Endometrial microvascular endothelial cells (primary cell): ENCODE results near the gene SNX11. TPM values are rescaled to one million over a fixed set of nuclear protein-coding genes. Genes with fewer than 3 reads are reported as not detected.

ENCODE experiments used
- in situ Hi-C: cut with HindIII; loops from 2 replicates; pipeline ENCODE4 v1.10.0; 2017; ENCODE audit warnings: low sequenced_read_pairs, low pct_unique_long_range_greater_than_20kb; ENCODE audit errors: inconsistent ontology term
- total RNA-seq: library from RNA; depleted of rRNA; stranded (reverse); fragments of >200 nt; gene quantifications from one replicate; pipeline ENCODE4 v1.2.3, GENCODE V29; 2015; ENCODE audit errors: inconsistent ontology term

Gene SNX11
- total RNA-seq, 1 donor from 2014 or later = 27.2 TPM

DNA sequence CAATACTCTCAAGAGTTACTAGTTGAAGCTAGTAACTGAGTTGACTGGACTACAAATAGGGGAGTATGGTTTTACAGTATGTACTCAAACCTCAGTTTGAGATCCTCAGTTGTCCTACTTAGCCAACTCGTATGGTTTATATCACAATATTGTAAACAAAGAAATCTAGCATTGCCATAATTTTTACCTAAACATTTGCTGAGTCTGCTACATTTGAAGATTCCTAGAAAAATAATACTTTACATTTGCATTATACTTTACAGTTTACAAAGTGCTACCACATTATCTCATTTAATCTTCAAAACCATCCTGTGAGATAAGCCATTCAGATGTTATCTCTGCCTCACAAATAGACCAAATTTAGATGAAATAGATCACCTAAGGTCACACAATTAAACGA lies 22.6 kb upstream of the SNX11 start:
- in situ Hi-C loops = no loop called here

DNA sequence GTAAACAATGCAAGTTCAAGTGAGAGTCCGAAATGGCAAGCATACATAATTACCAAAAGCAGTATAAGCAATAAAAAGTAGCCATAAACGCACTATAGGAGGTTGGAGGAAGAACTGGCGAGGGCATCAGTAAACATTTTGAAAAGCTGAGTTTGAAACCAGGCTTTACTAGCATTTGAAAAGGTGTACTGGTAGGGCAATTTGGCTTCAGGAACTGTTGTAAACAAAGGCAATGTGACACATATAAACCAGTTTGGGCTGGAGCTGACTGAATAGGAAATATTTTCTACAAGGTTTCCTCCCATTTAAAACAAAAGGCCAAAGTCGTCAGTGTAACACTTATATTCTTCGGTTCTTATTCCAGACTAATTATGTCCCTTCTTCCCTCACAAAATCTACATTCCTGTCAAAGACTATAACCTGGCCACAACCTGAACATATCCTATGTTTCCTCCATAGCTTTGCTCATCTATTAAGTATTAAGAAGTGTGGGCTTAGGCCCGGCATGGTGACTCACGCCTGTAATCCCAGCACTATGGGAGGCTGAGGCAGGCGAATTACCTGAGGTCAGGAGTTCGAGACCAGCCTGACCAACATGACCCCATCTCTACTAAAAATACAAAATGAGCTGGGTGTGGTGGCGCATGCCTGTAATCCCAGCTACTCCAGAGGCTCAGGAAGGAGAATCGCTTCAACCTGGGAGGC lies 14.1 kb upstream of the SNX11 start:
- in situ Hi-C loops = no loop called here

DNA sequence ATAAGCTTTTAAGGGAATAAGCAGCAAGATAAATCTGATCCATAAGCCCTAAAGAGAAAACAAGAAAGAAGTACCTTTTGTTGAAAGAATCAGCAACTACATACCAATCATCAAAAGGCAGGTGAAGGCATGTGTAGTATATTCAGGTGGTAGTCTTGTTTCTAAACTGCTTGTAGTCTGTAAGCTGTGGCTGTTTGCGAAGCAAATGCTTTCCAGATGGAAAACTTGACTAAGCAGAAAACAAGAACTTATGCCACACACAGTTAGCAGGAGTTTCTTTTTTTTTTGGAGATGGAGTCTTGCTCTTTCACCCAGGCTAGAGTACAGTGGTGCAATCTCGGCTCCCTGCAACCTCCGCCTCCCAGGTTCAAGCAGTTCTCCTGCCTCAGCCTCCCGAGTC lies 12.0 kb upstream of the SNX11 start:
- in situ Hi-C loops = no loop called here

DNA sequence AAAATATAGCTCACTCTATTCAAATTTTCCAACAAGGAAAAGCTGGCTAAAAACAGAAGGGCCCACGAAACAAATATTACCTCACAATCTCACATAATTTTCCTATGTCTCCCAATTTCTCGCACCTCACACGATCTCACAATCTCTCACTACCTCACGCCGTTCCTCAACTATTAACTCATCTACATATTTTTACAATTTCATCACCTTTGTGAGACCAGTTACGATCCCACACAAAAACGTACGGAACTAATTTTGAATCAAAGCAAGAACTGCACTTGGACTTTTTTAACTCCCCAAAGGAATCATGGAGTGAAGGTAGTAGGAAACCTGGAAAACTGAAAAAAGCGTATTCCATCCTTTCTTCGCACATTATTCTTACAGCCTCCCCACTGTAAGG lies 7.4 kb upstream of the SNX11 start:
- in situ Hi-C loops = no loop called here

DNA sequence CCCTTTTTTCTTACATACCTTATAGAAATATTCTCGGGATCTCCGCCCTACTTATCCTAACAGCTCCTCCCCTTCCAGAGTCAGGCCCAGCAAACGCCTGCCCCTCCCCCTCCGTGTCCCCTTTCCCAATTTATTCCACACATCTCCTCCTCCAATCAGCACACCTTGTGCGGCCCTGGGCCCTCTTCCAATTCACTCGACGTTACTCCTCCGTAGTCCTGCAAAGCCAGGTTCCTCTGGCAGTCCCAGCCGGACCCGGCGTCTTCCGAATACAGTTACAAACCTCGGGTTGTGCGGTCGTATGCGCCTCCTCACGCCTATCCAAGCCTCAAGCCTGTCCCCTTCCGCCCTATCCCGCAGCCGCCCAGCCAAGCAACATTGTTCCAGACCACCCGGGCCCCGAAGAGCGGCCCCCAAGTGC lies 7.0 kb upstream of the SNX11 start:
- in situ Hi-C loops = no loop called here

DNA sequence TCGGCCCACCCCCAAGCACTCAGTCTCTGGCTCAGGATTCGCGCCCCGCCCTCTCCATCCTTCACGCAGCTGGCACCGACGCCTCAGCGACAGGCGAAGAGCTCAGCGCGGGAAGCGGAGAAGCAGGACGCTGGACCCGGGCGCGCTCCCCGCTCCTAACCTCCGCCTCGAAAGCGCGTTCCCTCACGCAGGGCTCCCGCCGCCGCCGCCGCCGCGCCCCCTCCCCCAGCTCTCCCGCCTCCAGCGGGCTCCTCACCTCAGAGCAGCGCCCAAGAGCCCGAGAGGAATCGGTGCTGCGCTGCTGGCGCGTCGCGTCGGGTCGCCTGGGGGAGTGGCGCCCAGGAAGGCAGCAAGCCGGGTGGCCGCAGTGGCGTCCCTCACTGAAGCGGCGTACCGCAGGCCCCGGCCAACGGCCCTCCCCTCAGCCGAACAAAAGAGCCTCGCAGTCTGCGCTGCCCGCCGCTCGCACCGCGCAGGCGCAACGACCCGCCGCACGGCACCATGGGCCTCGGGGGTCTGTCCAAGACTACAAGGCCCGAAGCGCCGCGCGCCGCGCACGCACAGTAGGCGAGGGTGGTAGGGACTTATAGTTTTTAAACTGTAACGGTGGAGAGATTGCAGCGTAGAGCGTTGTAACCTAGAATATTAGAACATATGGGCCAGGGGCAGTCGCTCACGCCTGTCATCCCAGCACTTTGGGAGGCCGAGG lies 6.4 kb upstream of the SNX11 start, which contains the start of gene CBX1:
Gene CBX1, minus strand, starts transcription at position 467 of the 709 bp plus-strand sequence. CDS start 24,474 bp downstream, outside the sequence.
- in situ Hi-C loops = no loop called here

DNA sequence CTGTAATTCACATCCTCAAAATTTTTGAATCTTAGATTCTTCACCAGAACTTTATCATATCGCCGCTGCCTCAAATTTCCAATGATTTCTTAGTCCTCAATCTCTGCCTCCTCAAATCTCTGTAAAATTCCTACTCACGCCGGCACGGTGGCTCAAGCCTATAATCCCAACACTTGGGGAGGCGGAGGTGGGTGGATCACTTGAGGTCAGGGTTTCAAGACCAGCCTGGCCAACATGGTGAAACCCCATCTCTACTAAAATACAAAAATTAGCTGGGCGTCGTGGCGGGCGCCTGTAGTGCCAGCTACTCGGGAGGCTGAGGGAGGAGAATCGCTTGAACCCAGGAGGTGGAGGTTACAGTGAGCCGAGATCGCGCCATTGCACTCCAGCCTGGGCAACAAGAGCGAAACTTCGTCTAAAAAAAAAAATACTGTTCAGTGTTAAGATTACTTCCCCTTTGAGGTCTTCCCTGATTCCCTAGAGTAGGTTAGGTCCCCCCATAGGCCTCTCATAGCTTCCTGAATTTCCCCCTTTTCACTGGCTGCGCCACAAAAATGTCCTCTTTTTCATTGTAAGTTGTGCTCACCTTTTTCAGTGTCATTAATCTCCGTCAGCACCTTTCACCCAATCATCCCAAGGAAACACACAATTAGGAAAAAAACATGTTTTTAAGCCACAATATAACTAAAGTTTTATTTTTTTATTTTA lies 5.4 kb upstream of the SNX11 start:
- in situ Hi-C loops = no loop called here

DNA sequence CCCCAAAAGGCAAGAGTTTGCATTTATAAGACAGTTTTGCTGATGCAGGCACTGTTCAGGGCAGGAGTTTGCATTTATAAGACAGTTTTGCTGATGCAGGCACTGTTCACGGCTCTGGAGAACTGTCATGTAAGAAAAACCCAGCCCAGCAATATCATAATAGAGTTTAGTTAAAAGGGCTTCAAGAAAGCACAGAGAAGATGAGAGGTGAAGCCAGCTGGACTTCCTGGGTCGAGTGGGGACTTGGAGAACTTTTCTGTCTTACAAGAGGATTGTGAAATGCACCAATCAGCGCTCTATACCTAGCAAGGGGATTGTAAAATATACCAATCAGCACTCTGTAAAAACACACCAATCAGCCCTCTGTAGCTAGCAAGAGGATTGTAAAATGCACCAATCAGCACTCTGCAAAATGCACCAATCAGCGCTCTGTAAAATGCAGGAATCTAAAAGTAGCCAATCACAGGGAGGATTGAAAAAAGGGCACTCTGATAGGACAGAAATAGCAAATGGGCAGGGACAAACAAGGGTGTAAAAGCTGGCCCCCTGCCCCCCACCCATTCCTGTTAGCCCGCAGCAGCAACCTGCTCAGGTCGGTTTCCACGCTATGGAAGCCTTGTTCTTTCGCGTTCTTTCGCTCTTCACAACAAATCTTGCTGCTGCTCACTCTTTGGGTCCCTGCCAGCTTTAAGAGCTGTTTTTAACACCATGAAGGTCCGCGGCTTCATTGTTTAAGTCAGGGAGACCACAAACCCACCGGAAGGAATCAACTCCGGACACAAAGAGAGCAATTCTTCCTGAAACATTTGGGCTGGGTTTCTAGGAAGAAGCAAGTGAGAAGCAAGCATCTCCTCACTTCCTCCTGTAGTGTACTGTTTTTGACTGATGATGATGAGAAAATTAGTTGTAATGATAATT lies 4.5 kb upstream of the SNX11 start:
- in situ Hi-C loops = no loop called here

DNA sequence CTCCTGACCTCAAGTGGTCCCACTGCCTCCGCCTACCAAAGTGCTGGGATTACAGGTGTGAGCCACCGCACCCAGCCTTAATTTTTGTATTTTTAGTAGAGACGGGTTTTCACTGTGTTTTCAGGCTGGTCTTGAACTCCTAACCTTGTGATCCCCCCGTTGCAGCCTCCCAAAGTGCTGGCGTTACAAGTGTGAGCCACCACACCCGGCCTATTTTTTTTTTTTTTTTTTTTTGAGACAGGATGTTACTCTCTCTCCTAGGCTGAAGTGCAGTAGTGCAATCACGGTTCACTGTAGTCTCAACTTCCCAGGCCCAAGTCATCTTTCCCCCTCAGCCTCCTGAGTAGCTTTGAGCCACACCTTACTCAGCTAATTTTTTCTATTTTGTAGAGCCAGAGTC lies 3.1 kb upstream of the SNX11 start:
- in situ Hi-C loops = no loop called here

DNA sequence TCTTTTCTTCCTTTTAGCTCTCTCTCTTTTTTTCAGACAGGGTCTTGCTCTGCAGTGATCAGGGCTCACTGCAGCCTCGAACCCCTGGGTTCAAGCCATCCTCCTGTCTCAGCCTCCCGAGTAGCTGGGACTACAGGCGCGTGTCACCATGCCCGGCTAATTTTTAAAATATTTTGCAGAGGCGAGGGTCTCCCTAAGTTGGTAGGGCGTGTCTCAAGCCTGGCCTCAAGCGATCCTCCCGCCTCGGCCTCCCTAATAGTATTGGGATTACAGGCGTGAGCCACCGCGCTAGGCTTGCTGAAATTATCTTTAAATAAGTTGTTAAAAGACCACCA lies 797 bp upstream of the SNX11 start:
- in situ Hi-C loops = no loop called here

DNA sequence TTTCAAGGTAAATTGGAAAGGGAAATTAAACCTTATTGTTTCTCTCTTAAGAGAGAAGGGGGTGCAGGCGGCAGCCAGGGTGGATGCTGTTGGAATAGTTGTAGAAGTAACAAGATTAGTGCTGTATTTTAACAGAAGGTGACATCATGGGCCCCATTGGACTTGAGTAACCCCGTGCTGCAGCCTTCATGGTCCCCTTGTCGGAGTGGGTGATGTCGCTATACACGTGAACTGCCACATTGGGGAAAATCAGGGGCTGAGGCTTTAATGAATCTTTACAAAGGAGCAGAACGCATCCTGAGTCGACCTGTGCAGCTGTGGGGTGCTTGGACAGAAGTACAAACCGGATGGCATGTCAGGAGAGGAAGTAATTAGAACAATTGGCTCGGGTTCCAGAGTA lies 3.2 kb downstream of the SNX11 start:
- in situ Hi-C loops = no loop called here

DNA sequence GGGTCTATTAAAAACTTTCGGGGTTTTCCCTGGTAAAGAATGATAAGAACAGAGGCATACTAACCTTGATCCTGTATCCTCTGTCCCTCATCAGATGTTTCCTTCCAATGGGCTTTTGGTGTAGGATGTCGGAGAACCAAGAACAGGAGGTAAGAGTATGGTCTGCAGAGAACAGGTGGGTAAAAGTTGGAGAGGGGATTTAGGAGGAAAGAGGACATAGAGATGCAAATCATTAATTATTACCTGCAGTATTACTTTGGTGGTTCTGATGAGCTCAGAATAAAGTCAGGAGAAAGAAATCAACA lies 4.3 kb downstream of the SNX11 start:
- in situ Hi-C loops = no loop called here

DNA sequence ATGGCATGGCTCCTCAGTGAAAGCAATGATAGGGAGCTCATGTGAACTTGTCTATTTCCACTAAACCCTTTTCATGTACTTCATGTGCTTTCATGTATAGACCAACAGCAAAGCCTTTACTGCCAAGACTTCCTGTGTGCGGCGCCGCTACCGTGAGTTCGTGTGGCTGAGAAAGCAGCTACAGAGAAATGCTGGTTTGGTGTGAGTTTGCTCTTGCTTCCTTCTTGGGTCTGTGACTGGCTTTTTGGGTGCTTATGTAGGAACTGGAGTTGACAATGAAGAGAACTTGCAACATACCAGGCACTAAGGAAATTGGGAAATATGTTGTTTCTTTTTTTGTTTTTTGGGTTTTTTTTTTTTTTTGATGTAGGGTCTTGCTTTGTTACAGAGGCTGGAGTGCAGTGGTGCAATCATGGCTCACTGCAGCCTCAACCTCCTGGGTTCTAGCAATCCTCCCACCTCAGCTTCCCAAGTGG lies 5.7 kb downstream of the SNX11 start:
- in situ Hi-C loops = no loop called here

DNA sequence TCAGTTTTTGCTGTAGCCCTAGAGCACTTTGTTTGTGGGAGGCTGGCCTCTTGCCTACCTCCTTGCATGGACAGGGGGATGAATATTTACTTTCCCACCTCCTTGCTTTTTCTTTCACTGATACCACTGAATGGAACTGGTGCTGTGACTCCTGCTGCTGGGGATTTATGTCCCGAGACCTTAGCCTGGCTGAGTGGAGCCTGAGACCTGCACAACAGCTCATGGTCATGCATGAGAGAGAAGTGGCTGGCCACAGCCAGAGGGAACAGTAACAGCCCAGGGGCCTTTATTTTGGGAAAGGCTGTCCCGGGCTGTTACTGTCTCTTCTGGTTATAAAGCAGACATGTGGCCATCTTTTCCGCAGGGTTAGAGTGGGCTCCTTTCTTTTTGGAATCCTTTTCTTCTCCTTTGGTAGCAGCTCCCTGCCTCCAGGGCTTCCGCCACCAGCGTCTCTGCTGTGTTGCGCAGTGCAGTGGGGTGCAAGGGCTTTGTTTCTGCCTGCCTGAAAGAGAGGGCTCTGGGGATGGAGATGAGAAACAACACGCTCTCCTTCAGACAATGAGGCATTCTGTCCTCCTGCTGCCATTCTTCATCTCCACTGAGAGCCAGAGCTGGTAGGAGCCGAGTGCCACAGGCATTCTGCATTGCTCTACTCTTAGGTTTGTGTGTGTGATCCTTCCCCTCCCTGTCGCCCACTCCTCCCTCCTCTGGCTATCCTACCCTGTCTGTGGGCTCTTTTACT lies 14.5 kb downstream of the SNX11 start:
- in situ Hi-C loops = no loop called here

DNA sequence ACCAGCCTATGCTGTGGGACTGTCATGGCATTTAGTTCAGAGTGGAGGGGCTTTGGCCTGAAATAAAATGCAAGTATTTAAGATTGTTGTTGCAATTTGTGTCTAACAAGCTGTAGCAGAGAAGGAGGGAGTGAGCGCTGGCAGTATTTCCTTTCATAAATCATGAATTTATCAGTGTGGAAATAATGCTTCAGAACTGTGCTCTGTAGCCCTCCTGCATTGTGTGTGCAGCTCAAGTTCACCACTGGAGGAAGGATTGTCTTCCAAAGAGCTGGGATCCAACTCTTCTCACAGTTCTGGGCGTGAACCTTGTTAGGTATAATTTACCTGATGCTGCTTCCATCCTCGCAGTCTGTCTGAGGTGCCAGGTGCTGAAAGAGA lies 15.1 kb downstream of the SNX11 start:
- in situ Hi-C loops = no loop called here

DNA sequence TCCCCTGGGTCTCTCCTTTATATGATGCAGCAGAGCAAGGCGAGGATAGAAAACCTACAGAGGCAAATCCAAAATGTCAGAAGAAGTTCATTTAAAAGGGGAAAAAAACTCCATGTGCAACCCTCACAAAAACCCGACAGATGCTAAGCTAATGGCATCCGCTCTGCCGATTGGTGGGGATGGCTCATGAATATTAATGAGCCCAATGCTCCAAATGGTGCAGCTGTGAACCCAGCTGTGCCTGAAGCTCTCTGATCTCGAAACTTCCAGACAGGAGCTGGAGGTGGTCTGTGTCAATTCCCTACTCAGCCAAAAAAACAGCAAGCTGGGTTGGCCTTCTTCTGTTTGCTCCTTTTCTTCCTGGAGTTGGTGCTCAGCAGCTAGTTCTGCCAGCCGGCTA lies 15.5 kb downstream of the SNX11 start:
- in situ Hi-C loops = no loop called here

DNA sequence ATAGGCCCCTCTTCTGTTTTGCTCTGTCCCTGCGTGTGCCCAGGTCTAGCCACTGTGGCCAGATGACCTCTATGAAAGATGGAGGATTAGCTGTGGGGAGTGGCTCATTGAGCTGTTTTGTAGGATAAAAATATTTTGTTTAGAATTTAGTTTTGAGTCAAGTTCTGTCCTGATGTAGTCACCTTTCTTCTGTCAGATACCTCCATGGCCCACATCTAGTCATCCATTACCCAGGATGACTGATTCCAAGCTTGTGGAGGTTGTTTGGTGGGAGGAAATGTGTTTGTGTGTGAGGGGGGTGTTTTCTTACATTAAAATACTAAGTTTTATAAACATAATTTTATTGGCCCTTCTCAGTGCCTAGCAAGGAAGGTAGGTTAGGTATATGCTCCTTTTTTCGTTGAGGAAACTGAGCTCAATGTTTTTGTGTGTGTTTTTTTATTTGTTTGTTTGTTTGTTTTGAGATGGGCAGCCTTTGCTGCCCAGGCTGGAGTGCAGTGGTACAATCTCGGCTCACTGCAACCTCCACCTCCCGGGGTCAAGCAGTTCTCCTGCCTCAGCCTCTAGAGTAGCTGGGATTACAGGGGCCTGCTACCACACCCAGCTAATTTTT lies 16.3 kb downstream of the SNX11 start:
- in situ Hi-C loops = no loop called here

DNA sequence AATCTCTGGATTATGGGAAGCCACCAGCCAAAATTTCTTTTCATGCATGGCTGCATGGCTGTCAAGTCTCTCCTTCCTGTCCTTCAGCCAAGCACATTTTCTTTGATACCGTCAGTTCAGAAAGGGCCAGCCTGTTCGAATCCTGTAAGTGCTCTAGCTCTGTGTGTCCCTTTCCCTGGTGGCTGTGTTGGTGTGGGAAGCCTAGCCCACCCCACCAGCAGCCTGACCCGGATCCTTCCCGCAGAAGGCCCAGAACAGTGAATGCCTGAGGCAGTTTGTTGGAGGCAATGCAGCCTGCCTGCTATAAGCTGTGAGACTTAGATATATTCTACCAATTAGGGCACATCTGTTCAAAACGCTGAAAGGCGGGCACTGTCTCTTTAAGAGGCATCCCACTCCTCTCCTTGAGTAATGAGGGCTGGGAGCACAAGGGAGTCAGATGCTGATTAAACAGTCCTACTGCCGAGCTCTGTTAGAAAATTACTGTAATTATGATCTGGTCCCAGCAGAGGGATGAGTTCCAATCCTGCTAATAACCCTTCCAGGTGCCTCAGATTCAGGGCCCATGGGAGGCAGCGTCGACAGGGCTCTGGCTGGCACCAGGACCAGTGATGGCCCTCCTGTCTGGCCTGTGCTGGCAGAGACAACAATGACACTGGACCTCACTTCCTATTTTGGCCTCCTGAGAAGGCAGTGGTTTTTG lies 18.4 kb downstream of the SNX11 start:
- in situ Hi-C loops = no loop called here
